Smooth muscle cell of the brain vasculature (primary cell): ENCODE results near the gene CTSS.

Experiments used
- DNase-seq: peaks from one replicate; pipeline ENCODE4 v3.0.0-alpha.2; 2012; ENCODE audit warnings: low read depth, low spot score

CTSS gene

GRCh38 chr1:150696995-150697927 is 68.3 kb downstream of the CTSS start, which contains the start of gene GOLPH3L:
GOLPH3L (minus strand) TSS chr1:150697154; CDS start chr1:150694838, 2,316 bp downstream.
- DNase-seq: peak; percentile 97

- DNase-seq: no peak
Observed at GRCh38 chr1:150696590-150696989, 69.0 kb downstream of the CTSS start.

- DNase-seq: no peak
Observed at GRCh38 chr1:150696162-150696561, 69.4 kb downstream of the CTSS start.

GRCh38 chr1:150695561-150695960 is 70.0 kb downstream of the CTSS start:
- DNase-seq: no peak

- DNase-seq: no peak
Observed at GRCh38 chr1:150692720-150693119, 72.9 kb downstream of the CTSS start.

- no peak for DNase-seq
Observed at GRCh38 chr1:150688763-150689162, 76.8 kb downstream of the CTSS start.

GRCh38 chr1:150686275-150686674 is 79.3 kb downstream of the CTSS start:
- no peak for DNase-seq

- DNase-seq: no peak
Observed at GRCh38 chr1:150683914-150684313, 81.7 kb downstream of the CTSS start.
